Measurements from ENCODE around the gene DNAJC8.

The DNAJC8 gene, protein sequence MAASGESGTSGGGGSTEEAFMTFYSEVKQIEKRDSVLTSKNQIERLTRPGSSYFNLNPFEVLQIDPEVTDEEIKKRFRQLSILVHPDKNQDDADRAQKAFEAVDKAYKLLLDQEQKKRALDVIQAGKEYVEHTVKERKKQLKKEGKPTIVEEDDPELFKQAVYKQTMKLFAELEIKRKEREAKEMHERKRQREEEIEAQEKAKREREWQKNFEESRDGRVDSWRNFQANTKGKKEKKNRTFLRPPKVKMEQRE

DNA sequence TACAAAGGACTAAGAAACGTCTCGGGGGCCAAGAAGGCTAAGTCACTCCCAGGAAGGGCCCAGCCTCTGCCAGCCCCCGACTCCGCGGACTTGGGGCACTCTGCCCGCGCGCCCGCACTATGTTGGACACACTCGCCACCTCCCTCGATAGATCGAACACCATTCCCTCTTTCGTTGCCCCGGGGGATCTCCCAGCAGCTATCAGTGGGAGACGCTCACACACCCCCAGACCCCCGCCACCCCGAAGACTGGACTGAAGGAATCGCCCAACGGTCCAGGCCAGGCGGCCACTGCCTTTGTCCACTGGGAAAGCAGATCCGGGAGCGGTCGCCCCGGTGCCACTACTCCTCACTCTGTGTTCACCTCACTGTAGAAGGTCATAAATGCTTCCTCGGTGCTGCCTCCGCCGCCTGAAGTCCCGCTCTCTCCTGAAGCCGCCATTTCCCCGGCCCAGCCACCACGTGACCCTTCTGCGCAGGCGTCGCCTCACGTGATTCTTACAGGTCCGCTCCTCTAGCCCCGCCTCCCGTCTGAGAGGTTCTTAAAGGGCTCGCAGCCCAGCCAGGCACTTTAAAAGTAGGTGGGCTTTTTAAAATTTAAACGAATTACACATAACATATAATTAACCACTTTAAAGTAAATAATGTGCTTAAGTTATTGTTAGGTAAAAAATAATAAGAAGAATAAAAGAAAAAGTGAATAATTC lies at the start of gene DNAJC8:
TSS of gene DNAJC8 (minus strand) at position 472 of the 706 bp plus-strand sequence. CDS start at position 441, 31 bp downstream.
- in situ Hi-C loops (cut with HindIII; ENCODE audit: low sequenced_read_pairs) = no loop called here
- DNase-seq (ENCODE audit: low read depth) = peak; percentile 86
- H3K4me3 ChIP-seq (ENCODE audit: low read depth, low read length) = peak within 1 kb of the TSS; percentile 99
- TF ChIP-seq, protein P1, sequence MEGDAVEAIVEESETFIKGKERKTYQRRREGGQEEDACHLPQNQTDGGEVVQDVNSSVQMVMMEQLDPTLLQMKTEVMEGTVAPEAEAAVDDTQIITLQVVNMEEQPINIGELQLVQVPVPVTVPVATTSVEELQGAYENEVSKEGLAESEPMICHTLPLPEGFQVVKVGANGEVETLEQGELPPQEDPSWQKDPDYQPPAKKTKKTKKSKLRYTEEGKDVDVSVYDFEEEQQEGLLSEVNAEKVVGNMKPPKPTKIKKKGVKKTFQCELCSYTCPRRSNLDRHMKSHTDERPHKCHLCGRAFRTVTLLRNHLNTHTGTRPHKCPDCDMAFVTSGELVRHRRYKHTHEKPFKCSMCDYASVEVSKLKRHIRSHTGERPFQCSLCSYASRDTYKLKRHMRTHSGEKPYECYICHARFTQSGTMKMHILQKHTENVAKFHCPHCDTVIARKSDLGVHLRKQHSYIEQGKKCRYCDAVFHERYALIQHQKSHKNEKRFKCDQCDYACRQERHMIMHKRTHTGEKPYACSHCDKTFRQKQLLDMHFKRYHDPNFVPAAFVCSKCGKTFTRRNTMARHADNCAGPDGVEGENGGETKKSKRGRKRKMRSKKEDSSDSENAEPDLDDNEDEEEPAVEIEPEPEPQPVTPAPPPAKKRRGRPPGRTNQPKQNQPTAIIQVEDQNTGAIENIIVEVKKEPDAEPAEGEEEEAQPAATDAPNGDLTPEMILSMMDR (IDR thresholded peaks at IDR 0.05; ENCODE audit: low read depth, low read length, missing control alignments) = no peak

DNA sequence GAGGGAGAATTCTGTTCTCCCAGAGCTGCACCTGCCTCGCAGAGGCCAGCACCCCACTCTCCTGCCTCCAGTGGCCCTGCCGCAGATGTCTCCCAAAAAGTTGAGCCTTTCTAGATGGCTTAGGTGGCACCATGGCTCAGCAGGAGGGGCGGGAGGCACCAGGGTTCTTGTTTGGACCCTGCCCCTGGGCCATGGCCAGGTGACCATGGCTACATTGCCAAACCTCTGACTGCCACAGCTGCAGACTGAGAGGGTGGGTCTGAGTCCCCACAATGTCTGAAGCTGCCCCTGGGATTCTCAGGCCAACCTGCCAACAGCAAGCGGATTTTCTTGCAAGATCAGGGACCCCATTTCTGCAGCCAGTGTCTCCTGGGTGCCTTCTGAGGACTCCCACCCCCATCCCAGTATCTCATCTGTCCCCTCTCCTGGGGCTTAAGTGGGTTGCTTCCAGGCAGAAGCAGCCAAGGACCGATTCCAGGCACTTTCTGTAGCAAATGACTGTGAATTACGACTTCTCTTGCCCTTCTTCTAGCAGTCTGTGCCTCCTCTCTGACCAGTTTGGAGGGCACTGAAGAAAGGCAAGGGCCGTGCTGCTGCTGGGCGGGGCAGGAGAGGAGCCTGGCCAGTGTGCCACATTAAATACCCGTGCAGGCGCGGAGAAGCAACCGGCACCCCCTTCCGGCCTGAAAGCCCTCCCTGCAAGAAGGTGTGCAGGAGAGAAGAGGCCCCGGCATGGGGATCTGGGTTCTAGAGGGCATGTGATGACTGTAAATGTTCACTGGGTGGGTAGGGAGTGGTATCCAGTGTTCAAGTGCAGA lies 49.0 kb upstream of the DNAJC8 start:
- in situ Hi-C loops (cut with HindIII; ENCODE audit: low sequenced_read_pairs) = no loop called here
- TF ChIP-seq, protein P1 (IDR thresholded peaks at IDR 0.05; ENCODE audit: low read depth, low read length, missing control alignments) = no peak
- no peak overlapping the region for H3K4me3 ChIP-seq (ENCODE audit: low read depth, low read length)
- DNase-seq (ENCODE audit: low read depth) = no peak

DNA sequence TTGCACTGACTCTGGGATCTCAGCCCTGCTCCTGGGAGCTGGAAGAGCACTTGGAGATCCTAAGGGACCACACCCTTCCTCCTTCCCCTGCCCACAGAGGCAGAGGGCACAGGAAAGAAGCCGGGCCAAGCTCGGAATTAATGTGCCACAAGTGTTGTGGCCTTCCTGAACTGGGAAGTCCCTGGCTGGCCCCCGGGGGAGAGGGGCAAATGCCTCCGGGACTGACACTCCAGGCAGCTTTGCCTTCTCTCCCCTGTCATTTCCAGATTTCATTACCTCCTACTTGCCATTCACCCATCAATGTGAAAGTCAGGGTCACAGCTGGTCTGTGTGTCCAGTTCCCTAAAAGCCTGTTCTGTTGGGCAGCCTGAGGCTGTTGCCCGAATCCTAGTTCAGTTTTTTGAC lies 48.1 kb upstream of the DNAJC8 start:
- DNase-seq (ENCODE audit: low read depth) = no peak
- H3K4me3 ChIP-seq (ENCODE audit: low read depth, low read length) = no peak overlapping the region
- in situ Hi-C loops (cut with HindIII; ENCODE audit: low sequenced_read_pairs) = no loop called here
- TF ChIP-seq, protein P1 (IDR thresholded peaks at IDR 0.05; ENCODE audit: low read depth, low read length, missing control alignments) = no peak

DNA sequence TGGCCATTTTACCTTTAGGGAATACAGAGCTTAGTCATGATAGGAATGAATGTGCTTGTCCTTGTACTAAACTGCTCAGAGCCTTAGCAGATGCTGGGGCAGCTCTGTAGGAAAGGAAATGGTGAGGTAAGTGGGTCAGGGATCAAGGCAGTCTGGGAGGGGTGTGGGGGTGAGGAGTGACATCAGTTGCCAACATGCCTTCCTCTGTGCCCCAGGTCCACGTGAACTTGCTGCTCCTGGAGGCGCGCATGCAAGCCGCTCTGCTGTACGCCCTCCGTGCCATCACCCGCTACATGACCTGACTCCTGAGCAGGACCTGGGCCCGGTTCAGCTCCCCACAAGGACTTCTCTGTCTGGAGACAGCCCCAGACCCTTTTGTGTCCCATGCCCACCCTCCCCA lies 47.7 kb upstream of the DNAJC8 start:
- in situ Hi-C loops (cut with HindIII; ENCODE audit: low sequenced_read_pairs) = no loop called here
- TF ChIP-seq, protein P1 (IDR thresholded peaks at IDR 0.05; ENCODE audit: low read depth, low read length, missing control alignments) = no peak
- no peak overlapping the region for H3K4me3 ChIP-seq (ENCODE audit: low read depth, low read length)
- no peak for DNase-seq (ENCODE audit: low read depth)

DNA sequence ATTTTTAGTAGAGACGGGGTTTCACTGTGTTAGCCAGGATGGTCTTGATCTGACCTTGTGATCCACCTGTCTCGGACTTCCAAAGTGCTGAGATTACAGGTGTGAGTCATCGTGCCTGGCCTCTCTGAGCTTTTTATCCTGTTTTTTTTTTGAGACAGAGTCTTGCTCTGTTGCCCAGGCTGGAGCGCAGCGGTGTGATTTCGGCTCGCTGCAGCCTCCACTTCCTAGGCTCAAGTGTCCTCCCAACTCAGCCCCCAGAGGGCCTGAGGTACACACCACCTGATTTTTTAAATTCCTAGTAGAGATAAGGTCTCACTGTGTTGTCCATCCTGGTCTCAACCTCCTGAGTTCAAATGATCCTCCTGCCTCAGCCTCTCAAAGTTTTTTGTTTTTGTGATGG lies 46.9 kb upstream of the DNAJC8 start:
- TF ChIP-seq, protein P1 (IDR thresholded peaks at IDR 0.05; ENCODE audit: low read depth, low read length, missing control alignments) = no peak
- H3K4me3 ChIP-seq (ENCODE audit: low read depth, low read length) = no peak overlapping the region
- no peak for DNase-seq (ENCODE audit: low read depth)
- in situ Hi-C loops (cut with HindIII; ENCODE audit: low sequenced_read_pairs) = no loop called here

DNA sequence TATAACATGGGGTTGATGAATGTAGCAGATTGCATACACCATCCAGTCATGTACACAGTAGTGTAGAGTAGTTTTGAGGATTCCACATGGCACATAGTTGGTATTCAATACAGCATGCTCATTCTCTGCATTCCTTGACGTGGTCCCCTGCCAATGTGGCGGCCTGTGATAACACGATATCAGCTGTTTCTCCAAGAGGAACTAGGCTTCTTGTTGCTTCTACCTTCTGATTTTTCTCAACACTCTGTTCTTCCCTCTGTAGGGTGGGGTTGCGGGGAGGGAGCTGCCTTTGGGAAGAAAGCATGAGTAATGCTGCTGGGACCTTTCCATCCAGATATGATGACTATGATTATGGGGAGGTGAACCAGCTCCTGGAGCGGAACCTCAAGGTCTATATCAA lies 45.9 kb upstream of the DNAJC8 start:
- DNase-seq (ENCODE audit: low read depth) = no peak
- H3K4me3 ChIP-seq (ENCODE audit: low read depth, low read length) = no peak overlapping the region
- TF ChIP-seq, protein P1 (IDR thresholded peaks at IDR 0.05; ENCODE audit: low read depth, low read length, missing control alignments) = no peak
- in situ Hi-C loops (cut with HindIII; ENCODE audit: low sequenced_read_pairs) = no loop called here

Measured in astrocyte of the cerebellum (primary cell).